Left lobe of liver (tissue), 2 donors: Measurements from ENCODE around the gene ZNF850. TPM values are rescaled to one million over a fixed set of nuclear protein-coding genes. Genes with fewer than 3 reads are reported as not detected.
"Not testable (repeated sequence)": the region's sequence is repeated elsewhere in the genome, so short reads cannot be mapped to it uniquely, and the experiment has no call there.

Experiments used
- ATAC-seq: fragments of 200-7000 bp; cut with Tn5 transposase; one replicate; pipeline ENCODE4 v1.9.1; 2020; ENCODE audit warnings: mild to moderate bottlenecking, moderate library complexity
- DNase-seq: peaks from one replicate; pipeline ENCODE4 v3.0.0-alpha.2; 2020; ENCODE audit warnings: low spot score
- total RNA-seq: library from RNA; stranded (reverse); gene quantifications from one replicate; pipeline ENCODE4 v1.2.1, GENCODE V29; 2021
- donor health status: DM: no; HTN: no; CAD: no; lungs with moderate emphysema.
- donor health status: DM: no; HTN: yes; CAD: no.

The ZNF850 gene
- total RNA-seq = 0.88 TPM

DNA sequence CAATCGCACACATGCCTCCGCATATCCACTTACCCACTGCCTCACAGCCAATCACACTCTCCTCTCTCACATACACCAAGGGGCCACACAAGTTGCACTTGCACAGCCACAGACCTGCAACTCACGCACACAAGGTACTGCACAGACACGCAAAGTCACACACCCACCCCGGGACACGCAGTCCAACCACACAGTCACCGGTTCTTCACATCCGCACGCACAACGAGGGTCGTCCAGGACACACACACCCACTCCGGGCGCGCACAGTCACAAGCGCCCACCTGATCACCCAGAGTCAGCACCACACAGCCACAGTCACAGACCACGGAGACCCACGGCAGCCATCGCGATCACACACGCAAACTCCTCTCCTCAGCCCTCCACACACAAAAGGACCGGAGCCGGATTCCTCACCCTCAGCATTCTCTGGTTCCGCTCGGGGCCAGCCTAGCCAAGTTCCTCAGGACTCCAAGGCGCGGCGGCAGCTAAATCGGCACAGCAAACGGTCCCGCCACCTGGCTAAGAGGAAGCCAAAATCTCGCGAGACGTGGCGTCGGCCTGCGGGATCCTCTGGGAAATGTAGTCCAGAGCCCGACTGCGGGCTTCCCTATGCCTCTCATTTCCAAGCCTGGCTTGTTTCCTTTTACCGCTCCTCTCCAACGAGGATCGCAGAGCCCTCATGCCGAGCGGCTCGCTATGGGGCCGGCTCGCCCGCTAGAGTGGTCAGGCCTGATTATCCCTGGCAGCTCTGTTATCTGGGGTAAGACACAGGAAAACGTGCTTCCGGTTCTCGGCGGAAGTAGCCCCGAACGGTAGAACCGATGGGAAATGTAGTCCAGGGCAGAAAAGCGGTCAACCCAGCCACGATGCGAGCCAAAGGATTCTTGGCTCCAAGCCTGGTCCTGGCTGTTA is at the start of gene ZNF850:
Gene ZNF850 (minus strand): TSS at position 497 of the 912 bp plus-strand sequence. CDS start 10,201 bp downstream, outside the sequence.
- peak; percentile 94 for DNase-seq
- ATAC-seq = peak; percentile 97

DNA sequence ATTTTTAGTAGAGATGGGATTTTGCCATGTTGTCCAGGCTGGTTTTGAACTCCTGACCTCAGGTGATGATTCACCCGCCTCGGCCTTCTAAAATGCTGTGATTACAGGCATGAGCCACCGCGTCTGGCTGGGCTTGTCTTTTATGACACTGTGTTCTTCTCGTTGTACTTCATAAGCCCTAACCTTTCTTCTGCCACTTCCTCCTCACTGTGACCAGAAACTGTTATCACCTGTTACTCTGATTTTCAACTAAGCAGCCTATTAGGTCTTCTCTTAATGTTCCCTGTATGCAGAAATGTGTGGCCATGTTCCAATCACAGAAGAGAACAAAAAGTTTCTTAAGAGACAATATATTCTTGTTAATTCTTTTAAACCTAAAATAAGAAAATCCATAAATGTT is 49.2 kb upstream of the ZNF850 start:
- DNase-seq (no peak), ATAC-seq (no peak)

DNA sequence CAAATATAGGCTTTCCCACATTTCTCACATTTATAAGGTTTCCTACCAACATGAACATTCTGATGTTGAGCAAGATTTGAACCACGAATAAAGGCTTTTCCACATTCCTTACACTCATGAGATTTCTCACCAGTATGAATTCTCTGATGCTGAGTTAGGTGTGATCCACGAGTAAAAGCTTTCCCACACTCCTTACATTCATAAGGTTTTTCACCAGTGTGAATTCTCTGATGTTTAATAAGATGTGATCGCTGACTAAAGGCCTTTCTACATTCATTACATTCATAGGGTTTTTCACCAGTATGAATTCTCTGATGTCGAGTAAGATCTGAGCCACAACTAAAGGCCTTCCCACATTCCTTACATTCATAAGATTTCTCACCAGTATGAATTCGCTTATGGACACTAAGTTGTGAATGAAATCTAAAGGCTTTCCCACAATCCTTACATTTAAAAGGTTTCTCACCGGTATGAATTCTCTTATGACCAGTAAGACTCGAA is 46.6 kb upstream of the ZNF850 start:
- ATAC-seq (no peak), DNase-seq (no peak)

DNA sequence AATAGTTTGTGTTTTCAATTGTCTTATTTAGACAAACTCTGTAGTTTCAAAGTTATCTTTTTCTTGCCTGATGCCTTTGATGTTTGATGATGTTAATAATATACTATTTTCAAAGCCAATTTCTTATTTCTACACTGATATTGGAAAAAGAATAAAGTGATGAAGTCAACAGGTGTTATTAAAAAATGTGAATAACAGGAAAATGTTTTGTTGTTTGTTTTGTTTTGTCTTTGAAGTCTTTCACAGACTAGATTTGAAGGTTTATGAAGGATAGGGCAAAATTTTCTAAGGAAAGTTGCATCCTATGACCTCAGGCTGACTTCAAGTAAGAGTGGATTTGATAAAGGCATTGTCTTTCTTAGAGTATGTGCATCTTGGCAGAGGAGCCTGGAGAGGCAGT is 34.4 kb upstream of the ZNF850 start:
- no peak for DNase-seq
- ATAC-seq = no peak

GRCh38 chr19:36805364-36805763 is 32.8 kb upstream of the ZNF850 start:
- DNase-seq (no peak), ATAC-seq (no peak)

GRCh38 chr19:36797786-36798108 is 25.1 kb upstream of the ZNF850 start:
- no peak for ATAC-seq
- no peak for DNase-seq

DNA sequence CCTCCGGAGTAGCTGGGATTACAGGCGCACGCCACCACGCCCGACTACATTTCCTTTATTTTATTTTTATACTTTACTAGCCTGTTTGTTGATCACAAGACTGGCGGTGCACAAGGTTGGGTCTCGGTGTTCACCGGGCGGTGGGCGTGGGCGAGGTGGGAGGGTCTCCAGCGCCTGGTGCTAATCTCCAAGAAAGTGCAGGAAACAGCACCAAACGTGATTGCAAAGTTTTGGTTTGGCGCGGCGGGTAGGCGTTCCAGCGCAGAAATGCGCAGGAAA is 24.0 kb upstream of the ZNF850 start:
- no peak for ATAC-seq
- DNase-seq = no peak

GRCh38 chr19:36791420-36792141 is 19.0 kb upstream of the ZNF850 start:
- DNase-seq = not testable (repeated sequence)
- ATAC-seq = peak; percentile 68

DNA sequence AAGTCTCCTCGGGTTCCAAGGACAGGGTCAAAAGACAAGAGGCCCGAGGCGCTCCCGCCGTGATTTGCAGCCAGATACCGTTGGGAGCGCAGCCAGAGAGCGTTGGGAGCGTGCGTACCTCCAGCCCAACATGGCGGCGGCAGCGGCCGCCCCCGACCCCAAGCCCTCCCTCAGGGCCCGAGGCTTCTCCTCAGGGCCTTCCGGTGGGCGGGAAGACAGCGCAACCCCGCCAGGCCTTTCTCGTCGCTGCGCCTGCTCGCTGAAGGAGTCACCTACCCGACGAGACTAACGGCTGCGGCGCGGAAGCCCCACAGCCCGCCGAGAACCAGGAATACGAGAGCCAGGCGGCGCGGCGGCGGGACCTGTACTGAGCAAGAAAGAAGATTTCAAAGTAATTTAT is 3.2 kb upstream of the ZNF850 start:
- ATAC-seq = no peak
- DNase-seq = no peak

DNA sequence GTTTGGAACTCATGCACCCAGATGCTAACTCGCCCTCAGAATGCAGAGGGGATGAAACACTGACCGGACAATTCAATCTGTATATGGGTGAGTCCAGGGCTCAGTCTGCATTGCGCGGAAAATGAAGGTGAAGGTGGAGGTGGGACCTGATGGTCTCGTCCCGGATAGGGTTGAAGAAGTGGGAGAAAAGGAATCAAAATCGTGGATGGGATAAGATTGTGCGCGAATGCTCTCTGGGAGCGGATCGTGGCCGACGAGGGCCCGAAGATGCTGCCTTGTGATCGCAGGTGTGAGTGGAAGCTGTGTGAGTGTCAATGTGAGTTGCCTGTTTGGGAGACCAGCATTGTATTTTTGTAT is 594 bp upstream of the ZNF850 start:
- ATAC-seq = no peak
- no peak for DNase-seq

GRCh38 chr19:36771261-36772231 is 1.1 kb downstream of the ZNF850 start:
- ATAC-seq = no peak
- peak; percentile 59 for DNase-seq

GRCh38 chr19:36750066-36750691 is 22.4 kb downstream of the ZNF850 start:
- DNase-seq (no peak), ATAC-seq (no peak)

DNA sequence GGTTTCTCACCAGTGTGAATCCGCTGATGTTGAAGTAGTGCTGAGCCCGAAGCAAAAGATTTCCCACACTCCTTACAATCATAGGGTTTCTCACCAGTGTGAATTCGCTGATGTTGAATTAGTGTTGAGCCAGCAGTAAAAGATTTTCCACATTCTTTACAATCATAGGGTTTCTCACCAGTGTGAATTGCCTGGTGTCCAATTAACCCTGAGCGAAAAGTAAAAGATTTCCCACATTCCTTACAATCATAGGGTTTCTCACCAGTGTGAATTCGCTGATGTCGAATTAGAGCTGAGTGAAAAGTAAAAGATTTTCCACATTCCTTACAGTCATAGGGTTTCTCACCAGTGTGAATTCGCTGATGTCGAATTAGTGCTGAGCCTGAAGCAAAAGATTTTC is 23.0 kb downstream of the ZNF850 start:
- not testable (repeated sequence) for ATAC-seq, DNase-seq

GRCh38 chr19:36748431-36749275 is 24.0 kb downstream of the ZNF850 start:
- ATAC-seq (no peak), DNase-seq (no peak)

DNA sequence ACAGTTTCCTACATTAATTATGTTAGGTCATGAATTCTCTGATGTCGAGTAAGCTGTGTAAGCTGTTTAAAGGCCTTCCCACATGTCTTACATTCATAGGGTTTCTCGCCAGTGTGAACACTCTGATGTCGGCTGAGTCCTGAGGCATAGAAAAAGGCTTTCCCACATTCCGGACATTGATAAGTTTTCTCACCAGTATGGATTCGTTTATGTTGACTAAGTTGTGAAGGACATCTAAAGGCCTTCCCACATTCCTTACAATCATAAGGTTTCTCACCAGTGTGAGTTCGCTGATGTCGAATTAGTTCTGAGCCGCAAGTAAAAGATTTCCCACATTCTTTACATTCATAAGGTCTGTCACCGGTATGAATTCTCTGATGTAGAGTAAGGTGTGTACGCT is 24.9 kb downstream of the ZNF850 start:
- DNase-seq = no peak
- no peak for ATAC-seq

DNA sequence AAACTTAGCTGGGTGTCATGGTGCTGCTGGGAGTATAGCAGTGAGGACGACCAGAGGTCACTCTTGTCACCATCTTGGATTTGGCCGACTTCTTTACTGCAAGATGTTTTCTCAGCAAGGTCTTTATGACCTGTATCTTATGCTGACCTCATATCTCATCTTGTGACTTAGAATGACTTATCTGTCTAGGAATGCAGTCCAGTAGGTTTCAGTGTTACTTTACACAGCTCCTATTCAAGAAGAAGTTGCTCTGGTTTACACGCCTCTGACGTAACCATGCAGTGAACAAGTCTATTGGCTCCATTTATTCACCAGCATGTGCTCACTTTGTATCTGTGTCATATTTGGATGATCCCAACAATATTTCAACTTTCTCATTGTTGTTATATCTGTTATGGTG is 26.7 kb downstream of the ZNF850 start:
- ATAC-seq = no peak
- DNase-seq = no peak

GRCh38 chr19:36736166-36736565 is 36.4 kb downstream of the ZNF850 start:
- not testable (repeated sequence) for DNase-seq, ATAC-seq

- ATAC-seq = no peak
- no peak for DNase-seq
Observed at GRCh38 chr19:36719687-36720556, 52.7 kb downstream of the ZNF850 start.

- DNase-seq (no peak), ATAC-seq (no peak)
Observed at GRCh38 chr19:36709423-36709822, 63.2 kb downstream of the ZNF850 start.
